Trophoblast cell (in vitro differentiated cells and primary cell): ENCODE data around the gene DDX31.
"Not testable (repeated sequence)": the region's sequence is repeated elsewhere in the genome, so short reads cannot be mapped to it uniquely, and the experiment has no call there.

Experiments used
- DNase-seq, 2 donors: peaks; one replicate each; pipeline ENCODE4 v3.0.0-alpha.2; 2016
- H2AFZ ChIP-seq: 2 replicates; pipeline ENCODE4 v1.6.1; 2013; ENCODE audit warnings: low read length, moderate library complexity, mild to moderate bottlenecking; ENCODE audit not compliant: insufficient read depth, poor library complexity
- H2AK5ac ChIP-seq: 2 replicates; pipeline ENCODE4 v1.6.1; 2013; ENCODE audit warnings: mild to moderate bottlenecking, low read length
- H2BK120ac ChIP-seq: 2 replicates; pipeline ENCODE4 v1.6.1; 2013; ENCODE audit warnings: low read length, mild to moderate bottlenecking, moderate library complexity; ENCODE audit not compliant: insufficient read depth, poor library complexity
- H2BK12ac ChIP-seq: 2 replicates; pipeline ENCODE4 v1.6.1; 2013; ENCODE audit warnings: mild to moderate bottlenecking, low read length, moderate library complexity
- H2BK5ac ChIP-seq: 2 replicates; pipeline ENCODE4 v1.6.1; 2013; ENCODE audit warnings: low read length, low read depth, moderate library complexity, mild to moderate bottlenecking; ENCODE audit not compliant: poor library complexity
- H3K14ac ChIP-seq: 2 replicates; pipeline ENCODE4 v1.6.1; 2013; ENCODE audit warnings: mild to moderate bottlenecking, low read length
- H3K18ac ChIP-seq: 2 replicates; pipeline ENCODE4 v1.6.1; 2013; ENCODE audit warnings: mild to moderate bottlenecking, low read length
- H3K23ac ChIP-seq: 2 replicates; pipeline ENCODE4 v1.6.1; 2013; ENCODE audit warnings: low read length
- H3K27ac ChIP-seq: 2 replicates; pipeline ENCODE4 v1.5.1; 2013; ENCODE audit warnings: low read depth, mild to moderate bottlenecking, inconsistent platforms, low read length, moderate library complexity
- H3K27me3 ChIP-seq: 2 replicates; pipeline ENCODE4 v1.6.1; 2013; ENCODE audit warnings: inconsistent platforms, mild to moderate bottlenecking, low read length, moderate library complexity; ENCODE audit not compliant: insufficient read depth
- H3K36me3 ChIP-seq, 2 experiments: 1 replicate in 1 of 2; 2 replicates in 1 of 2; pipeline ENCODE4 v1.6.1; 2013; ENCODE audit warnings: low read length in 2 of 2, mild to moderate bottlenecking in 2 of 2, moderate library complexity in 1 of 2; ENCODE audit not compliant: insufficient read depth in 2 of 2, control insufficient read depth in 1 of 2
- H3K4ac ChIP-seq: 2 replicates; pipeline ENCODE4 v1.6.1; 2013; ENCODE audit warnings: low read depth, mild to moderate bottlenecking, low read length, moderate library complexity
- H3K4me1 ChIP-seq, 2 experiments: 1 replicate in 1 of 2; 2 replicates in 1 of 2; pipeline ENCODE4 v1.6.1; 2013; ENCODE audit warnings: low read length in 2 of 2, mild to moderate bottlenecking in 2 of 2, moderate library complexity in 1 of 2; ENCODE audit not compliant: insufficient read depth in 2 of 2, control insufficient read depth in 1 of 2
- H3K4me2 ChIP-seq: 2 replicates; pipeline ENCODE4 v1.6.1; 2013; ENCODE audit warnings: inconsistent platforms, mild to moderate bottlenecking, low read length, moderate library complexity
- H3K4me3 ChIP-seq: 2 replicates; pipeline ENCODE4 v1.5.1; 2013; ENCODE audit warnings: mild to moderate bottlenecking, low read depth, low read length, inconsistent platforms
- H3K79me1 ChIP-seq: one replicate; pipeline ENCODE4 v1.6.1; 2013; ENCODE audit warnings: low read length
- H3K79me2 ChIP-seq: 2 replicates; pipeline ENCODE4 v1.6.1; 2013; ENCODE audit warnings: low read length, mild to moderate bottlenecking; ENCODE audit not compliant: control insufficient read depth, insufficient read depth, poor library complexity
- H3K9ac ChIP-seq: 2 replicates; pipeline ENCODE4 v1.6.1; 2013; ENCODE audit warnings: mild to moderate bottlenecking, low read length
- H3K9me3 ChIP-seq: 2 replicates; pipeline ENCODE4 v1.6.1; 2013; ENCODE audit warnings: low read depth, mild to moderate bottlenecking, control low read depth, inconsistent platforms, low read length; ENCODE audit not compliant: insufficient read depth
- H4K12ac ChIP-seq: 2 replicates; pipeline ENCODE4 v1.6.1; 2013; ENCODE audit warnings: low read depth, mild to moderate bottlenecking, low read length, moderate library complexity
- H4K8ac ChIP-seq: 2 replicates; pipeline ENCODE4 v1.6.1; 2013; ENCODE audit warnings: low read depth, mild to moderate bottlenecking, low read length, moderate library complexity
- H4K91ac ChIP-seq: one replicate; pipeline ENCODE4 v1.6.1; 2013; ENCODE audit warnings: low read depth, mild to moderate bottlenecking, low read length, moderate library complexity
- WGBS: extraction: QIAGEN DNeasy Blood & Tissue Kit; methylation state at CpG from one replicate; pipeline ENCODE4 v1.1.7; 2013; ENCODE audit warnings: missing lambda C conversion rate; ENCODE audit not compliant: insufficient read length, insufficient coverage; ENCODE audit errors: extremely low coverage; 5-methylcytosine and 5-hydroxymethylcytosine counted together

DDX31 gene

DNA sequence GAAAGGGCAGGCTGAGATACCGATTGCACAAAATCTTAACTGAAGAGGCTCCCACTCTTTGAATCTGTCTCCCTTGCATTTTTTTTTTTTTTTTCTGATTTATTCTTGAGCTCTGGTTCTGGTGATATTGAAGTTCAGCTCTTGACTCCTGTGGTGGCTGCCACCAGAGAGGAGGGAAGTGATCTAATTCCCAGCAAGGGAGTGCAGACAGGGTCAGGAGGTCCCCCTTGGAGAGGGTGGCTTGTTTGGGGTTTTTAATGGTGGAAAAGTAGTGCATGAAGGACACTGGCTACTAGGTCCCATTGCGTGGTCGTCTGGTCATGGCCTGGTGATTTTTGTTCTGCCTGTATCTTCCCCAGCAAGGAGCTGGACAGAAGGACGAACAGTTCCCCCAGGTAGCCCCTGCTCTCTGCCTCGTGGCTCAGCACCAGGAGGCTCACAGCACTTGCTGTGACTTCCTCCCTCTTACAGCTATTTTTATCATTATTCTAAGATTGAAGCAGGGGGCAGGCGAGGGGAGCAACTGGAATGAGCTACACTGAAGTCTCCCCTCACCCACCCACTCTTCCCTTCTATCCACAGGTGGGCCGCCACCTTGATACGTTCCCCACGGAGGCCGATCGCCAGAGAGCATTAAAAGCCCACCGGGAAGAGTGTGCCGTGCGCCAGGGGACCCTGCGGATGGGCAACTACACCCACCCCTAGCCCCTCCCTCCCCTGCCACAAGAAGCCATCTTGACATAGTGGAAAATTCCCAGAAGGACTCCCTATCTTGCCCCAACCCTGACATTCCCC is 97.8 kb downstream of the DDX31 start:
- Histone ChIP-seq H2AFZ (no peak overlapping the region), H2AK5ac (no peak overlapping the region), H3K18ac (no peak overlapping the region), H4K8ac (no peak overlapping the region), H3K36me3 (no peaks in the 10 kb centered on the region), H3K4me2 (no peak overlapping the region), H3K27ac (no peak overlapping the region), H3K4me1 (no peaks in the 10 kb centered on the region), H4K12ac (no peak overlapping the region), H2BK12ac (no peak overlapping the region), H3K79me2 (no peaks in the 10 kb centered on the region), H3K9me3 (no peaks in the 10 kb centered on the region), H3K4ac (no peak overlapping the region), H3K79me1 (no peaks in the 10 kb centered on the region), H2BK5ac (no peak overlapping the region), H3K27me3 (peaks cover 7% of the 10 kb centered on the region), H3K9ac (no peak overlapping the region), H3K4me3 (no peak overlapping the region), H2BK120ac (no peak overlapping the region), H3K14ac (no peak overlapping the region), H3K23ac (no peak overlapping the region), H4K91ac (no peak overlapping the region)
- no CpG with 5 or more reads among the region's 15 CpGs for WGBS
- no peak for DNase-seq

DNA sequence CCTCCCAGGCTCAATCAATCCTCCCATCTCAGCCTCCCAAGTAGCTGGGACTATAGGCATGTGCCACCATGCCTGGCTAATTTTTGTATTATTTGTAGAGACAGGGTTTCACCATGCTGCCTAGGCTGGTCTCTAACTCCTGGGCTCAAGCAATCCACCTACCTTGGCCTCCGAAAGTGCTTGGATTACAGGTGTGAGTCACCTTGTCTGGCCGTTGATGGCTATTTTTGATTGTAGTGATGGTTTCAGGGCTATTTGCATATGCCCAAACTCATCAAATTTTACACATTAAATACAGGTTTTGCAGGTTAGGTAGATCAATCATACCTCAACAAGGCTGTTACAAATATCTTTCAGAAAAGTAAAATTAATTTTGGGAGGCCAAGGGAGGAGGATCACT is 101.0 kb downstream of the DDX31 start:
- not testable (repeated sequence) for H3K79me2 ChIP-seq, H3K14ac ChIP-seq, H3K9me3 ChIP-seq, H2BK5ac ChIP-seq, H3K4me2 ChIP-seq, H4K8ac ChIP-seq, H4K12ac ChIP-seq, H3K18ac ChIP-seq, H3K79me1 ChIP-seq, H2AFZ ChIP-seq, H3K23ac ChIP-seq, H2BK120ac ChIP-seq, H4K91ac ChIP-seq, H3K4me3 ChIP-seq, H3K4me1 ChIP-seq, H3K27me3 ChIP-seq, H3K27ac ChIP-seq, H3K4ac ChIP-seq, H2AK5ac ChIP-seq, H3K36me3 ChIP-seq, H2BK12ac ChIP-seq, H3K9ac ChIP-seq
- peak in 1 of 2 donors; percentile 57 for DNase-seq
- no CpG with 5 or more reads among the region's 2 CpGs for WGBS

DNA sequence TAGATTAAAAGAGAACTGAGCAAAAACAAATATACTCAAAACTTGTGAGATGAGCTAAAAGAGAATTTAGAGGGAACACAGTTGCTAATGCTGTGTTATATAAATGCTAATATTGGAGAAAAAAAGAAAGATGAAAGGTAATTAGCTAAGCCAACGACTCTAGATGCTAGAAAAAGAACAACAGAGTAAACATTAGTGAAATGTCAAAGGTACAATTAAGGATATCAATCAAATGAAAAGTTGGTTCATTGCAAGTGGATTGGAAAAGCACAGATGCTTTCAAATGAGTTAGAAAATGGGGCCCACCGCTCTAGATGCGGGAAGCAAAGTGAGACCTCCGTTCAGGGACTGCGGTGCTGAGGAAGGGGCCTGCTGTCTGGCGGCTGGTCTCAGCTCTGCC is 105.3 kb downstream of the DDX31 start:
- no peak overlapping the region for H2BK12ac ChIP-seq
- no CpG with 5 or more reads among the region's 6 CpGs for WGBS
- no peak overlapping the region for H3K23ac ChIP-seq
- H2BK5ac ChIP-seq = no peak overlapping the region
- no peak overlapping the region for H3K14ac ChIP-seq
- no peaks in the 10 kb centered on the region for H3K79me2 ChIP-seq
- H3K9me3 ChIP-seq = no peaks in the 10 kb centered on the region
- H4K12ac ChIP-seq = no peak overlapping the region
- H3K9ac ChIP-seq = no peak overlapping the region
- H2AFZ ChIP-seq = no peak overlapping the region
- no peak for DNase-seq
- H2AK5ac ChIP-seq = no peak overlapping the region
- H3K27me3 ChIP-seq = no peaks in the 10 kb centered on the region
- no peak overlapping the region for H3K4me2 ChIP-seq
- H3K27ac ChIP-seq = no peak overlapping the region
- no peaks in the 10 kb centered on the region for H3K36me3 ChIP-seq
- no peak overlapping the region for H3K4ac ChIP-seq
- no peak overlapping the region for H4K91ac ChIP-seq
- no peaks in the 10 kb centered on the region for H3K4me1 ChIP-seq
- no peak overlapping the region for H3K4me3 ChIP-seq
- H3K79me1 ChIP-seq = no peaks in the 10 kb centered on the region
- H2BK120ac ChIP-seq = no peak overlapping the region
- H3K18ac ChIP-seq = no peak overlapping the region
- H4K8ac ChIP-seq = no peak overlapping the region

DNA sequence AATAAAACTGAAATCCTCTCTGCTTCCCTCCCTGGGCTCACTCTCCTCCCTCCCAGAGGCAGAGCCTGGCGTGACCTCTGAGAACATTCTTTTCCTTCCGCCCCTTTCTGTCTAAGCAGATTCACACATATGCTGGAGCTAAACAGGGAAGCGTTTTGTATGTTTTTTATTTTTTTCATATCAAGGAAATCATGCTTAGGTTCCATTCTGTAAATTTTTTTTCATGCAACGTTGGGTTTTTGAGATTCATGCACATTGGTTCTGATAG is 107.5 kb downstream of the DDX31 start:
- Histone ChIP-seq H2BK5ac (no peak overlapping the region), H3K4me3 (no peak overlapping the region), H3K79me2 (no peaks in the 10 kb centered on the region), H2BK12ac (no peak overlapping the region), H3K9ac (no peak overlapping the region), H3K4me2 (no peak overlapping the region), H3K36me3 (no peaks in the 10 kb centered on the region), H2AK5ac (no peak overlapping the region), H3K79me1 (no peaks in the 10 kb centered on the region), H4K12ac (no peak overlapping the region), H3K9me3 (no peaks in the 10 kb centered on the region), H3K14ac (no peak overlapping the region), H3K23ac (no peak overlapping the region), H3K4ac (no peak overlapping the region), H3K4me1 (no peaks in the 10 kb centered on the region), H3K27me3 (no peaks in the 10 kb centered on the region), H4K91ac (no peak overlapping the region), H4K8ac (no peak overlapping the region), H3K18ac (no peak overlapping the region), H3K27ac (no peak overlapping the region), H2BK120ac (no peak overlapping the region), H2AFZ (no peak overlapping the region)
- no CpG with 5 or more reads among the region's 4 CpGs for WGBS
- no peak for DNase-seq
